ENCODE results near the gene CD63.

GRCh38 chr12:55679691-55680090, 49.1 kb downstream of the CD63 start:
- TF ChIP-seq CTCF (IDR thresholded peaks at IDR 0.05) = no peak
- TF ChIP-seq POLR2A (IDR thresholded peaks at IDR 0.05) = no peak

Data from adrenal gland (tissue), 5 donors.